ENCODE measurements around the gene ZBTB9.

ZBTB9 gene

DNA sequence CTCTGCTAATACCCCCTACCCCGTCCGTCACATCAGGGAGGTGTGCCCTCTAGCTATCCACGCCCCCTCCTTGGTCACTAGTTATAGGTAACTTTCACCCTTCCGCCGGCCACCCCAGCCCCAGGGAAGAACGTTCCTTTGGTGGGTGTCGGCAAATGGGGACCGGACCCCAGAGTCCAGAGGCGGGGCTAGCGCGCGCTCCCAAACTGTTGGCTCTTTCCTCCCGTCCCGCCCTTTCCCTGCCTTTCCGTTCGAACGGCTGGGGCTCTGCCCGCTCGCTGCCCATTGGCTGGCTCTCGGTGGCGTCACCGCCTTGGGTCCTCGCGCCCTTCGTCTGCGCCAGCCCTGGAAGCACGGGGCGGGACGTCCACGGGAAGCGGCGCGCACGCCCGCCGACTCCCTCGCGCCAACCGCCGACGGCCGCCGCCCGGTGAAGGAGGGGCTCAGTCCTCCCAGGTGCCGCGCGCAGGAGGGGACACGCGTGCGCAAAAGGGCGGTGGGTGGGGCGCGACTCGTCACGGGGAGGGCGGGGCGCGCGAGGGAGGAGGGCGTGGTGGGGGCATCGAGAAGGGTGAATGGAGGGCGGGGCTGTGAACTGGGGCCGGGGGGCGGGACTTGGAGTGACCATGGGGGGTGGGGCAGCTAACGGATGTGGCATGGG is 44.2 kb upstream of the ZBTB9 start:
- Histone ChIP-seq H3K4me3 (replicated peaks; ENCODE audit: low read depth, low read length) (peak overlapping the region; percentile 73), H3K27me3 (replicated peaks; ENCODE audit: control insufficient read depth, insufficient read depth, low read length) (no peaks in the 10 kb centered on the region), H3K36me3 (ENCODE audit: control insufficient read depth, insufficient read depth, low read length) (peaks cover 27% of the 10 kb centered on the region)
- DNase-seq (ENCODE audit: extremely low read depth, insufficient read length) = peak; percentile 99
- TF ChIP-seq CTCF (IDR thresholded peaks at IDR 0.05; ENCODE audit: insufficient read depth, low read length, poor library complexity, severe bottlenecking) = no peak

DNA sequence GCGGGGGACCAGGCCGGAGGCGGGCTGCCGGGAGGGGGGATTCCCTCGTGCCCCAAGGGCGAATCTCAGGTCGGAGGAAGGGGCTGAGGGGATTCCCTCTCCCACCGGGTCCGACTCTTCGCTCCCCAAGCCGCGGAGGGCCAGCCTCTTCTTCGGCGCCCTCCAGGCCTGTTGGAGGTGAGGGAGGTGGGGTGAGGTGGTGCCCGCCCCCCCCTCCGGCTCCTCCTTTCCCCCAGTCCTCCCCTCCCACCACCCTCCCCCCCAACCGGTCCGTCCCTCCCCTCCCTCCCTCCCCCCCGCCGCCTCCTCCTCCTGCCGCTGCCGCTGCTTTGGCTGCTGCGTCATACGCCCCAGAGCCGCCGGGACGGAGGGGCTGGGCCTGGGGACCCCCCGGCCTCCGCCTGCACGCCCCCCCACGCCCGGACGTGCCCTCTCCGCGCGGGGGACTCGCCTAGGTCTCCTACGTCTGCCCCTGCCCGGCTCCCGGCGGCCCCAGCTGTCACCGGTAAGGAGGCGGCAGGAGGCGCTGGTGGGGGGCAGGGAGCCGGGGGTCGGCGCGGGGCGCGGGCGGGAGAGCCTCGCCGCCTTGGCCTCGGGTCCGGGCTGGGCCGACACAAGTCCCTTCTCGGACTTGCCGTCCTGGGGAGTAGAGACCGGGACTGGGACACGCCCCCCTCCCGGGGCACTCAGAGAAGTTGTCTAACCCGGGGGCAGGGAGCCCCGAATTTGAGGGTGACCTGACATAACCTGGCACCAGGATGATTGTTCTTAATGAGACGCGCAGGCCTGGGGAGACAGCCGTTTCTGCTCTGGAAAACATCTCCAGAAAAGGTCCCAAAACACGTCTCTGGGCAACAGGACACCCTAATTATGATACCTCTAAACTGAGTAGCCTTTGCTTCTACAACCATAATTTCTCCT is 43.4 kb upstream of the ZBTB9 start, which contains the start of gene PHF1:
Gene PHF1, plus strand, starts transcription at position 304 of the 921 bp plus-strand sequence. CDS start 1,250 bp downstream, outside the sequence.
- peaks cover 21% of the 10 kb centered on the region for H3K36me3 ChIP-seq (ENCODE audit: control insufficient read depth, insufficient read depth, low read length)
- no peaks in the 10 kb centered on the region for H3K27me3 ChIP-seq (replicated peaks; ENCODE audit: control insufficient read depth, insufficient read depth, low read length)
- TF ChIP-seq CTCF (IDR thresholded peaks at IDR 0.05; ENCODE audit: insufficient read depth, low read length, poor library complexity, severe bottlenecking) = no peak
- H3K4me3 ChIP-seq (replicated peaks; ENCODE audit: low read depth, low read length) = peak within 1 kb of the TSS; percentile 73
- no peak for DNase-seq (ENCODE audit: extremely low read depth, insufficient read length)

DNA sequence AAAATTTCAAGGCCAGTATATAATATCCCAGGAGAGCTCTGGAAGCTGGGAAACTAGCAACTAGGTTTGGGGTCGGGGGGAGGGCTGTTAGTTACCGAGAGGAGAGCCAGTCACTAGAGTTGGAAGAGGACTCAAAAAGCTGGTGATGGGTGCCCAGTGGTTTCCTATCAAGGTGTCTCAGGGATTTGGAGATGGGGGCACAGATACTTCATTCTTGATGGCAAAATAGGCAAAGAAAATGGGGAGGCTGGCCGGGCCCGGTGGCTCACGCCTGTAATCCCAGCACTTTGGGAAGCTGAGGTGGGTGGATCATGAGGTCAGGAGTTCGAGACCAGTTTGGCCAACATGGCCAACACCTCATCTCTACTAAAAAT is 42.8 kb upstream of the ZBTB9 start:
- H3K36me3 ChIP-seq (ENCODE audit: control insufficient read depth, insufficient read depth, low read length) = peaks cover 16% of the 10 kb centered on the region
- peak overlapping the region; percentile 73 for H3K4me3 ChIP-seq (replicated peaks; ENCODE audit: low read depth, low read length)
- no peak for DNase-seq (ENCODE audit: extremely low read depth, insufficient read length)
- no peak for TF ChIP-seq CTCF (IDR thresholded peaks at IDR 0.05; ENCODE audit: insufficient read depth, low read length, poor library complexity, severe bottlenecking)
- H3K27me3 ChIP-seq (replicated peaks; ENCODE audit: control insufficient read depth, insufficient read depth, low read length) = no peaks in the 10 kb centered on the region

DNA sequence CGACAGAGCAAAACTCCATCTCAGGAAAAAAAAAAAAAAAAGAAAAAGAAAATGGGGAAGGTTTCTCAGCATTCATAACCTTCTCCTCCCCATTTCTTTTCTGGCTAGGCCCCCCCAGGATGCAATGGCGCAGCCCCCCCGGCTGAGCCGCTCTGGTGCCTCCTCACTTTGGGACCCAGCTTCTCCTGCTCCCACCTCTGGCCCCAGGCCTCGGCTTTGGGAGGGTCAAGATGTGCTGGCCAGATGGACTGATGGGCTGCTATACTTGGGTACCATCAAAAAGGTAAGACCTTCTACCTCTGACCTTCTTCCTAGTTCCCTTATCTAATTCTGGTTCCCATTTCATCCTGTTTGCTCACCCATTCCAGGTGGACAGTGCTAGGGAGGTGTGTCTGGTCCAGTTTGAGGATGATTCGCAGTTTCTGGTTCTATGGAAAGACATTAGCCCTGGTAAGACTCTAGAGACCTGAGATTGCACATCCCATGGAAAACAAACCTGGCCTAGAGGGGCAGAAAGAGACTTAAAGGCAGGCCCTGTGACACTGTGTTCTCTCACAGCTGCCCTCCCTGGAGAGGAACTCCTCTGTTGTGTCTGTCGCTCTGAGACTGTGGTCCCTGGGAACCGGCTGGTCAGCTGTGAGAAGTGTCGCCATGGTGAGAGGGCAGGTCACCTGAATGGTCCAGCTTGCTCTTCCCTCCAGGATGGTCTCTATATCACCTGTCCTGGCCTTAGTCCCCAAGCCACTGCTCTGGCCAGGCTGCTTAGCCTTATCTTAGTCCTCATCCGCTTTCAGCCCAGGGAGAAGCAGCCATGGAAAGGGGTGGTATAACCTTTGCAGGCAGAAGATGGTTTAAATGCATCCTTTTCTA is 42.0 kb upstream of the ZBTB9 start:
- no peak for DNase-seq (ENCODE audit: extremely low read depth, insufficient read length)
- TF ChIP-seq CTCF (IDR thresholded peaks at IDR 0.05; ENCODE audit: insufficient read depth, low read length, poor library complexity, severe bottlenecking) = no peak
- H3K4me3 ChIP-seq (replicated peaks; ENCODE audit: low read depth, low read length) = no peak overlapping the region
- no peaks in the 10 kb centered on the region for H3K27me3 ChIP-seq (replicated peaks; ENCODE audit: control insufficient read depth, insufficient read depth, low read length)
- peaks cover 16% of the 10 kb centered on the region for H3K36me3 ChIP-seq (ENCODE audit: control insufficient read depth, insufficient read depth, low read length)

GRCh38 chr6:33413241-33414120 is 40.9 kb upstream of the ZBTB9 start:
- Histone ChIP-seq H3K36me3 (ENCODE audit: control insufficient read depth, insufficient read depth, low read length) (peaks cover 14% of the 10 kb centered on the region), H3K4me3 (replicated peaks; ENCODE audit: low read depth, low read length) (no peak overlapping the region), H3K27me3 (replicated peaks; ENCODE audit: control insufficient read depth, insufficient read depth, low read length) (no peaks in the 10 kb centered on the region)
- TF ChIP-seq CTCF (IDR thresholded peaks at IDR 0.05; ENCODE audit: insufficient read depth, low read length, poor library complexity, severe bottlenecking) = no peak
- no peak for DNase-seq (ENCODE audit: extremely low read depth, insufficient read length)
